ENCODE results near the gene C4orf33.
A peak's percentile ranks its signal among the peaks of the same experiment; 100 is the strongest.

C4orf33 gene

DNA sequence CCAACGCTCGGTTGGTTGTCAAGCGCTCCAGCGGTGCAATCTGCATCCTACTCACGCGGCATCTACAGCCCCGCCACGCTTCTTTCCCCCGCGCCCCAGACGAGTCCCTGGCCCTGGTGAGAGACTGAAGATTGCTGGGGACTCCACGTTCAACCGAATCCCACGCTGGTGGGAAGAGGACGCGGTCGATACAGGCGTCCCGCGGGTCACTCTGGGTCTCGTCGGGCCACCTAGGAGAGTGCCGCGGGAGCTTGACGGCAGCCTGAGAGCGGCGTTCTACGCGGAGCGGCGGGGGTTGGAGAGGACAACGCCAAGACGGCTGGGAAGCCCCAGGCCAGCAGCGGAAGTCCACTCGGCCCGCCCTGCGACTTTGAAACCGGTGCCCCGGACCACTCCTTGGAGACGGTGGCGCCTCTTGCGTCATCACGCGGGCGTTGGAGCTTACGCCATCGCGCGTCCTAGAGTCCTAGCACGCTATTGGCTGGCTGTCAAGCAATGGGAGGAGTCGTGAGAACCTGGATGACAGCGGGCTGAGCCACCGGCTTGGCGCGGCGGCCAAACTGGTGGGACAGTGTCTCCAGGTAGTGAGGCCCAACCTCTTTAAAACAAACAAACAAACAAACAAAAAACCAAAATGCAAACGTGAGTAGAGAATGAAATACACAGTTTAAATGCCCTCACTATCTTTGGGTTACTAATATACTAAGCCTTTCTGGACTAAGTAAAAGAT lies 2.6 kb upstream of the C4orf33 start, which contains the start of gene SCLT1:
Gene SCLT1 (minus strand): TSS at position 349 of the 730 bp plus-strand sequence. CDS start 436 bp downstream, outside the sequence.
- H3K4me1 Mint-ChIP-seq: peaks cover 13% of the 10 kb centered on the region
- no peaks in the 10 kb centered on the region for H3K9me3 Mint-ChIP-seq
- H3K27ac Mint-ChIP-seq: no peak within 1 kb of the TSS
- H3K4me3 Mint-ChIP-seq: peak within 1 kb of the TSS; percentile 41 to 70 (median 66)
- TF ChIP-seq, protein P1, sequence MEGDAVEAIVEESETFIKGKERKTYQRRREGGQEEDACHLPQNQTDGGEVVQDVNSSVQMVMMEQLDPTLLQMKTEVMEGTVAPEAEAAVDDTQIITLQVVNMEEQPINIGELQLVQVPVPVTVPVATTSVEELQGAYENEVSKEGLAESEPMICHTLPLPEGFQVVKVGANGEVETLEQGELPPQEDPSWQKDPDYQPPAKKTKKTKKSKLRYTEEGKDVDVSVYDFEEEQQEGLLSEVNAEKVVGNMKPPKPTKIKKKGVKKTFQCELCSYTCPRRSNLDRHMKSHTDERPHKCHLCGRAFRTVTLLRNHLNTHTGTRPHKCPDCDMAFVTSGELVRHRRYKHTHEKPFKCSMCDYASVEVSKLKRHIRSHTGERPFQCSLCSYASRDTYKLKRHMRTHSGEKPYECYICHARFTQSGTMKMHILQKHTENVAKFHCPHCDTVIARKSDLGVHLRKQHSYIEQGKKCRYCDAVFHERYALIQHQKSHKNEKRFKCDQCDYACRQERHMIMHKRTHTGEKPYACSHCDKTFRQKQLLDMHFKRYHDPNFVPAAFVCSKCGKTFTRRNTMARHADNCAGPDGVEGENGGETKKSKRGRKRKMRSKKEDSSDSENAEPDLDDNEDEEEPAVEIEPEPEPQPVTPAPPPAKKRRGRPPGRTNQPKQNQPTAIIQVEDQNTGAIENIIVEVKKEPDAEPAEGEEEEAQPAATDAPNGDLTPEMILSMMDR (IDR thresholded peaks at IDR 0.05; ENCODE audit: unreplicated experiment in 3 of 3): no peak
- H3K36me3 Mint-ChIP-seq (ENCODE audit: low read depth): peaks cover 12% of the 10 kb centered on the region
- no peaks in the 10 kb centered on the region for H3K27me3 Mint-ChIP-seq (ENCODE audit: low read depth)

DNA sequence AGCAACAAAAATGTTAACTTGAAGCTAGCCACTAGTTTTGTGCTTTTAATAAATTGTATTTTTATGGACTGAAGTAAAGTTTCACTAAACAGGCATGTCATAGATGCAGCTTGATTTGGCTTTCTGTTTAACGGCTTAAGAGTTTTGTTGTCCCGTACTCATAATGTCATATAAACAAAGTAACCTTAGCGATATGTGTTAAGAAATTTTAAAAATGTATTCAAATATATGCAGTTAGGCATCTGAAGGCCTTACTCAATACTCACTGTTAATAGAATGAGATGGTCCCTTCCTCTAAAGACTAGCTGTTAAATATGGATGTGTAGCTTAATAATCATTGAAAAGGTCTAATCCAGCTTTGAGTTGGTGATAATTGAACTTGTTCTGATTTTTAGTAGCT lies 1.6 kb upstream of the C4orf33 start:
- Mint-ChIP-seq H3K27ac (no peak overlapping the region), H3K27me3 (ENCODE audit: low read depth) (no peaks in the 10 kb centered on the region), H3K9me3 (no peaks in the 10 kb centered on the region), H3K36me3 (ENCODE audit: low read depth) (peaks cover 4% of the 10 kb centered on the region), H3K4me1 (peaks cover 13% of the 10 kb centered on the region), H3K4me3 (peak overlapping the region; percentile 41 to 70 (median 66))
- TF ChIP-seq, protein P1 (IDR thresholded peaks at IDR 0.05; ENCODE audit: unreplicated experiment in 3 of 3): no peak

DNA sequence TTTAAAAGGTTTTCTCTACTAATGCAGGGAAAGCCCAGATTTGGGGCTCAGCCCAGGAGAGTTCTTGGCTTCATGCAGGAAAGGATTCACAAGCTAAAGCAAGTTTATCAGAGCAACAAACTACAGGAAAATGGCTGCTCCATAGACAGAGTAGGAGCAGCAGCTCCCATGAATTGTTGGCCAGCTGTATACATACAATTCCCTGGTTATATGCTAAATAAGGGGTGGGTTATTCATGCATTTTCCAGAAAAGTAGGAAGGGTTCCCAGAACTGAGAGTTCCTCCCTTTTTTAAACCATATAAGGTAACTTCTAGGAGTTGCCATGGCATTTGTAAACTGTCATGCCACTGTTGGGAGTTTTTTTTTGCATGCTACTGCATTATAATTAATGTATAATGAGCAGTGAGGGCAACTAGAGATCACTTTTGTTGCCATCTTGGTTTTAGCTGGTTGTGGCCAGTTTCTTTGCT lies 2.6 kb downstream of the C4orf33 start:
- peaks cover 11% of the 10 kb centered on the region for H3K4me1 Mint-ChIP-seq
- no peaks in the 10 kb centered on the region for H3K9me3 Mint-ChIP-seq
- H3K27me3 Mint-ChIP-seq (ENCODE audit: low read depth): no peaks in the 10 kb centered on the region
- peak overlapping the region in 2 of 3 experiments; percentile 26 to 78 for H3K27ac Mint-ChIP-seq
- H3K36me3 Mint-ChIP-seq (ENCODE audit: low read depth): peaks cover 4% of the 10 kb centered on the region
- TF ChIP-seq, protein P1 (IDR thresholded peaks at IDR 0.05; ENCODE audit: unreplicated experiment in 3 of 3): no peak
- H3K4me3 Mint-ChIP-seq: peak overlapping the region in 2 of 3 experiments; percentile 43 to 65

DNA sequence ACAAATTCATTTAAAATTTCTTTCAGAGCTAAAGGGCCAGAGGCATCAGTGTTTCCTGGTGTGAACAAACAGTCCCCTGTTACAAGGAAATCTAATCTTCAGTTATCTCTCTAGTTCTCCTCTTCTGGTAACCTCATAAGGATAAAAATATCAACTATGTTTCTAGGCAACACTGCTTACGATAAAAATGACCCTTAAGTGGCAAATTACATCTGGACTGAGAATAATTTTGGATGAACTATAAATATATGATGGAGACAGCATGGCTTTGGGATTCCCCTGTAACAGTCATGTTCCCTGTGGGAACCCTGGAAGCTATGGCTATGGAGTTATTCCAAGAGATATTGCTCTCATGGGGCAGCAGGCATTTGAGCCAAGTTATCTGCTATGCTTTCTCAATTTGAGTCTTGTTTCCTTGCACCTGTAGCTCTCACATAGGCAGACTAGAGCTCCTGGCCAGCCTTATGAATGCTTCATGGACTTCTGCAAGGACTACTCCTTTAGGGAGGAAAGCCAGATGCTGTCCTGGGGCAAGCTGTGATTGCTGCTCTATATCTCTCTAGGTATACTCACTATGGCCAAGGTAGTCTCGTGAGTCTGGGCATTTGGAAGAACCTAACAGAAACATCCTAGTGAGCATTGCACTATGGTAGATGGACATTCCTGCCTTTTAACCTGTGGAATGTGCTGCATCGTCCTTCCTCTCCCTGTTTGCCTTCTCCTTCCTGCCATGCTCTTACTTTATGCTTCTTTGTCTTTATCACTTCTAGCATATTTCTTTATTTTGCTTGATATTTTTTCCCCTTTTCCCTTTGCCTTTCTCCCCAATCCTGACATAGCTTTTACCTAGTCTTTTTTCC lies 14.2 kb downstream of the C4orf33 start:
- no peaks in the 10 kb centered on the region for H3K27me3 Mint-ChIP-seq (ENCODE audit: low read depth)

DNA sequence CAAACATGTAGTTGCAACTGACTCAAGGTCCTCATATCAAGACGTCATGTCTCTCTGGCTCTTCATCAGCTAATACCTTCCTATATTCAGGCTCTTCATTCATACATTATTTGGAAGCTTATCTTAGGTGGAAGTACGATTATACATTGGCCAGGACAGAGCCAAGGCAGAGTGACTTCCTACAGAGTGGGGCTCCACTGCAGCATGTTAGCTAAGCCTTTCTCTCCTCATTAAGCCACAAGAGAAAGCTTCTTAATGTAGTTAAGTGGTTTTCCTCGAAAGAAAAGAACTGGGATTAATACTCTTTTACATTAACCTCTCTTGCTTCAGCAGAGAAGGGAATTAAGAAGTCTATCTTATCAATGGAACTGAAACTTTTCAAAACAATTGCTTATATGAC lies 15.0 kb downstream of the C4orf33 start:
- Mint-ChIP-seq H3K36me3 (ENCODE audit: low read depth) (no peaks in the 10 kb centered on the region), H3K4me1 (no peaks in the 10 kb centered on the region), H3K27ac (no peak overlapping the region), H3K27me3 (ENCODE audit: low read depth) (no peaks in the 10 kb centered on the region), H3K4me3 (no peak overlapping the region), H3K9me3 (no peaks in the 10 kb centered on the region)
- TF ChIP-seq, protein P1 (IDR thresholded peaks at IDR 0.05; ENCODE audit: unreplicated experiment in 3 of 3): no peak

More for the DNA sequence above, 14.2 kb downstream of the C4orf33 start:
- no peaks in the 10 kb centered on the region for H3K4me1 Mint-ChIP-seq
- no peak overlapping the region for H3K27ac Mint-ChIP-seq
- H3K36me3 Mint-ChIP-seq (ENCODE audit: low read depth): no peaks in the 10 kb centered on the region
- TF ChIP-seq, protein P1 (IDR thresholded peaks at IDR 0.05; ENCODE audit: unreplicated experiment in 3 of 3): no peak
- H3K4me3 Mint-ChIP-seq: no peak overlapping the region
- H3K9me3 Mint-ChIP-seq: no peaks in the 10 kb centered on the region
